H1 (cell line): Measurements from ENCODE around the gene ACTG2. TPM values are rescaled to one million over a fixed set of nuclear protein-coding genes. Genes with fewer than 3 reads are reported as not detected.

Source experiments
- ASH2L ChIP-seq: fragments of 200-600, 300-600 bp; sonication (generic); IDR thresholded peaks from one replicate; pipeline ENCODE4 v1.7.1; 2017; ENCODE audit warnings: low read length
- ATF3 ChIP-seq: IDR thresholded peaks from 2 replicates; pipeline ENCODE4 v1.6.1; 2011; ENCODE audit warnings: low read depth, mild to moderate bottlenecking, low read length; ENCODE audit not compliant: insufficient read depth
- EP300 ChIP-seq, 2 experiments: IDR thresholded peaks; 1 replicate in 1 of 2; 2 replicates in 1 of 2; pipeline ENCODE4 v1.6.1; 2011 to 2012; ENCODE audit warnings: low read depth in 2 of 2, low read length in 2 of 2, mild to moderate bottlenecking in 2 of 2, borderline replicate concordance in 1 of 2, inconsistent platforms in 1 of 2, moderate library complexity in 1 of 2
- GABPA ChIP-seq: IDR thresholded peaks from 2 replicates; pipeline ENCODE4 v1.6.1; 2011; ENCODE audit warnings: mild to moderate bottlenecking, low read length, moderate library complexity, borderline replicate concordance; ENCODE audit not compliant: insufficient read depth
- TCF12 ChIP-seq: IDR thresholded peaks from 2 replicates; pipeline ENCODE4 v1.6.1; 2011; ENCODE audit warnings: low read depth, mild to moderate bottlenecking, low read length
- polyA plus RNA-seq, 7 experiments: library from polyadenylated mRNA; depleted of rRNA in 3 of 7; stranded (reverse) in 5 of 7; unstranded in 2 of 7; fragments of >200 nt in 5 of 7; fragments of 200-250 nt in 2 of 7; gene quantifications; 1 replicate in 5 of 7; 2 replicates in 1 of 7; 4 replicates in 1 of 7; pipeline versions ENCODE4 v1.2.1 to v1.2.3, GENCODE V29; 2011 to 2013; ENCODE audit warnings: missing spikeins in 2 of 7, mixed read lengths in 2 of 7
- total RNA-seq: library from RNA; stranded (reverse); fragmentation: NEBNext Ultra II Directional; extraction: Animal tissue kit (Norgen Biotek cat#: 25700); gene quantifications from 2 replicates; pipeline ENCODE4 v1.2.1, GENCODE V29; 2021

Gene ACTG2
- total and polyA plus RNA-seq, 2 of the 8 experiments (the other 6 are each of a cell fraction or from before 2014, with no cell fraction given) = 6.2 to 13.7 TPM

DNA sequence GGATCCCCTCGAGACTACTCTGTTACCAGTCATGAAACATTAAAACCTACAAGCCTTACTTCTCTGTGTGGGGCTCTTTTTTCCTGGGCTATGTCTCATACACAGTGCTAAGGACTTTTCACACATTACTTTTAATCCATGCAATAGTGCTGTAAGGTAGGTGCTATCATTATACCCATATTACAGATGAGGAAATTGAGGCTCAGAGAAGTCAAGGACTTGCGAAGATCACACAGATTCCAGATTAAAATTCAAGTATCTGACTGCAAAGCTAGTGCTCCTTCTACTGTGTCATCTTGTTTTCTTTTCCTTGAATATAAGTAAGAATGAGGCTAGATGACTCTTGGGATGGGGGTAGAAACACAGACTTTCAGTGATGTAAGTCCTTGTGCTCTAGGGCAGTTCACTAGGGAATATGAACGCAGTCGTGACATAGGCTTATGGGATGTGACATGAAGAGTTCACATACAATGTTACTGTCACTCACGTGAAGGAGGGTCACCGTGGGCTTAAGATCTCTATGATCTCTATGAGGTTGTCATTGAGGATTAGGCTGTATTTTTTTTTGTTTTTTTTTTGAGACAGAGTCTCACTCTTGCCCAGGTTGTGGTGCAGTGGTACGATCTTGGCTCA lies 26.9 kb downstream of the ACTG2 start (continued):
- TF ChIP-seq ASH2L (no peak), ATF3 (no peak), GABPA (no peak), TCF12 (no peak), EP300 (IDR thresholded peaks at IDR 0.05; ENCODE audit: borderline replicate concordance in 1 of 2, low read depth in 2 of 2, low read length in 2 of 2) (no peak)
